Measurements from ENCODE around the gene SYPL1.
A peak's percentile ranks its signal among the peaks of the same experiment; 100 is the strongest.

The SYPL1 gene

DNA sequence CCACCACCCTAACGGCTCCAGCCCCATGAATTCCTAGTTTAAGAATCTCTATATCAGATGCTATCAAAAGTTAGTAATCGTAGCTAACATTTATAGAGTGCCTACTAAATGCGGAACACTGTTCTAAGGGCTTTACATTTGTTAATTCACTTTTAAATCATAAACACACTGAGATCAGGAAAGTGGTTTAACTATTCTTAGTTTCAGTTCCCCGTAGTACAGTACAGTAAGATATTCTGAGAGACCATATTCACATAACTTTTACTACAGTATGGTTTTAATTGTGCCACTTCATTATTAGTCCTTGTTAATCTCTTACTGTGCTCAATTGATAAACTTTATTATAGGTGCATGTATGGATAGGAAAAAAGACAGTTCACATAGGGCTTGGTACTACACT lies 22.5 kb downstream of the SYPL1 start:
- DNase-seq, result no peak

GRCh38 chr7:106088014-106088413 lies 24.1 kb downstream of the SYPL1 start:
- DNase-seq, result no peak

- DNase-seq, result no peak
These were observed 26.1 kb downstream of the SYPL1 start for GRCh38 chr7:106086062-106086461.

GRCh38 chr7:106085015-106085414 lies 27.1 kb downstream of the SYPL1 start:
- no peak for DNase-seq

GRCh38 chr7:106083717-106084116 lies 28.4 kb downstream of the SYPL1 start:
- no peak for DNase-seq

DNA sequence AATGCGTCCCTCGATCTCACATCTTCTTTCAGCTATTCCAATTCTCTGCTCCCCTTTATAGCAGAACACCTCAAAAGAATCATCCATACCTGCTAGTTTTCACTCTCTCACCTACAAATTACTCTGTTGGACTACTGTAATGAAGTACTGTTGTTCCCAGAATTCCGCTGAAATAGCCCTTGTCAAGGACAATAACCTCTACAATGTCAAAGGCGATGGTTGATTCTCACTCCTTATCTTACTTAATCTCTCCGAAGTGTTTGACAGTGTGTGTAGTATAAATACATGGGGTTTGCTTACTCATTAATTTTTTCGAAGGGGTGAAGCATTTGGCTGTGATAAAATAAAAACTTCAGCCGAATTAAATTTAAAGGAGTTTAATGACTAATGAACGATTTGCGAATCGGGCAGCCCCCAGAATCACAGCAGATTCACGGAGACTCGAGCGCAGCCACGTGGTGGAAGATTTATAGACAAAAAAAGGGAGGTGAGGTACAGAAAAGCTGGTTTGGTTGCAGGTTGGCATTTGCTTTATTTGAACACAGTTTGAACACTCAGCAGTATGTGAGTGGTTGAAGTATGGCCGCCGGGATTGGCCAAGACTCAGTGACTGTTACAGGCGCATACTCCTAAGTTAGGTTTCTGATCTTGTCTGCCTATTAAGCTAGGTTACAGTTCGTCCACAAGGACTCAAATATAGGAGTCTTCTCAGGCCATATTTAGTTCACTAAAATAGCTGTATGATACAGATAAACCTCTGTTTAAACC lies 29.8 kb downstream of the SYPL1 start:
- no peak for DNase-seq

GRCh38 chr7:106080300-106080987 lies 31.7 kb downstream of the SYPL1 start:
- DNase-seq, result no peak

GRCh38 chr7:106076537-106076936 lies 35.6 kb downstream of the SYPL1 start:
- DNase-seq, result no peak

GRCh38 chr7:106075937-106076336 lies 36.2 kb downstream of the SYPL1 start:
- DNase-seq, result peak in 1 of 2 donors; percentile 41

DNA sequence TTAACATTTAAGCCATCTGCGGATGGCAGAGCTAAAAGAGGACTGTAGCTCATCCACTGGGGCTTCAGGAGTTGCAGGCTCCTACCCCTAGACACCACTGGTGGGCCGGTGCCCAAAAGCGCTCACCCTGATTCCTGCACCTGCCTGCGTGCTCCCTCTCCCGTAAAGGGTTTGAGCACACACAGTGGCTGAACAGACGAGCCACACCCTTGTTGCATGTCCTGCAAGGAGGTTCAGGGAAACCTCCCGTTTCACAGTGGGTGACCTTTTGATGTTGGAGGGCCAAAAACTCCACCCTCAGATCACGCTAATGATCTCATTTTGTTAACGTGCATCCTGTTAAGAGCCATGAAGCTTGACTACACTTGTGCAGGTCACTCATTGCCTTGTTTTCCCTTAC lies 37.9 kb downstream of the SYPL1 start:
- no peak for DNase-seq

GRCh38 chr7:106073701-106074100 lies 38.4 kb downstream of the SYPL1 start:
- DNase-seq, result no peak

GRCh38 chr7:106072715-106073091 lies 39.4 kb downstream of the SYPL1 start:
- no peak for DNase-seq

DNA sequence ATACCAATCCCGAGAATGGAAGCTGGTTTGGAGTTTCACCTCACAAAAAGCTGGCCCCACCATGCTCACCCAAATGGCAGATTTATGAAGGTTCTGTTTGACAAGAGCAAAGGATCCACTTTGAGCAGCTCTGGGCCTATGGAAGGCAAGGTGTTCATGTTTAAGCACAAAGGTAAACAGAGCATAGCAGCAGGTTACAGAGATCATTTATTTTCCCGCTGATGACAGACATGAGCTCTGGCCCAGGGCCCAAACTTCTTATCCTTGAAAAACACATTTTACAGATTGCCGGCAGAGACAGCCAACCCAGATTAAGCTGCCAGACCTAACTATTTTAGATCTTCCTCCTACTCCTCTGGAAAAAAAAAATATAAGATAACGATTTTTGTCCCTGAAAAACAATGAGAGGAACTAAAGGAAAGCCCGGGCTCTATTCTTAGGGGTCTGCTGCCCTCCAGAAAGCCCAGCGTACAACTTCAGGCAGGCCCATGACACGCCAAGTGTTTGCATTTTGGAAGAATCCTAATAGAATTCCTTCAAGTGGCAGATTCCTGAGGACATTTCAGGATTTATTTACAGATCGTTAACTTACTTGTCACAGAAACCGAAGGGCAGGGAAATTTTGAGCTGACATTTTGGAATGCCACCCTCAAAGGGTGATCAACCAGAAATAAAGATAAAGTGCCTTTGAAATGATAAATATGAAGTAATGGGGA lies 40.0 kb downstream of the SYPL1 start:
- no peak for DNase-seq

GRCh38 chr7:106071356-106071998 lies 40.6 kb downstream of the SYPL1 start:
- DNase-seq, result no peak

GRCh38 chr7:106070567-106071254 lies 41.4 kb downstream of the SYPL1 start:
- DNase-seq, result no peak

GRCh38 chr7:106070201-106070551 lies 41.9 kb downstream of the SYPL1 start:
- DNase-seq, result no peak

DNA sequence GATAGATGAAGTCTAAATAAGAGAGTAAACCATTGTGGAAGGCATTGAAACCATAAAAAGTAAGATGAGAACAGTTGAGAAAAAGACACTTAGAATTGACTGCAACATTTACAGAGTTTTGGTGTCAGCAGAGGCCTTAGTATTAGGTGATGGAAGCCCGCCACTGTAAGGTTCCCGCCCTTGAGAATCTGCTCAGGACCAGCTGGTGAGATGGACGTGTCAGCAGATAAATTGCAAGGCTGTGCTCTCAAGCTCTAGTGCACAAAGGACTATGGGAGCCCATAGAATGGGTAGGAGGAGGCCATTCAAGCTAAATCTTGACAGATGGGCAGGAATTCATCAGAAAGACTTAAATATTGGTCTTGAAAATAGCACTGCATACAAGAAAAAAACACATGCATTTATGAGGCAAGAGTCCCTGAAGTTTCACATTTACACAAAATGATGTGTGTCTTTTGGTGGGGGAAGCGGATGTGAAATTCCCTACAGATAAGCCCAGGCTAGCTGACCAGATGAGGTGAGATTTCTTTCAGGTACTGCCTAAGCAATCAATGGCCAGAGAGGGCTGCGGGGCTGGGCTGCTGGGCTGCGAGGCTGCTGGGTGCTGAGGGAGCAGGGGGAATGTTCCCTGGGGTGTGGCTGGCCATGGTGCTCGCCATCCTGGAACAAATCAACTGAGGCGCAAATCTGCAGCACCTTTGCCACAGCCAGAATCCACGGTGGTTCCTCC lies 42.5 kb downstream of the SYPL1 start:
- DNase-seq, result no peak

GRCh38 chr7:106068986-106069385 lies 43.1 kb downstream of the SYPL1 start:
- DNase-seq, result no peak

DNA sequence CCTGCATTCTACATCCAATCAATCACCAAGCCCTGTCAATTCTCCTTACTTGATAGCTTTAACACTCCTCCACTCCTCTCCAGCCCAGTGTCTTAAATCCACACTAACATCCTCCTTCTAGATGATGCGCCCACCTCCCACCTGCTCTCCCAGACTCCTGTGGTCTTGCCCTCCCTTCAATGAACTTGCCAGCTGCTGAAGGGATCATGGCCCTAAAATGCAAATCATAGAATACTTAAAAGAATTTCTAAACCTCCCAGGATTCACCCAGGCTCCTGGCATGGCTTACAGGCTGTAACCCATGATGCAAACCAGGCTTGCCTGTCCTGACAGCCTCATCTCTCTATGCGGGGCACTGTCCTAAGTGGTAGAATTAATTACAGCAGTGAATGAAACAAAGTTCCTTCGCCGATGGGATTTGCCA lies 43.6 kb downstream of the SYPL1 start:
- no peak for DNase-seq

DNA sequence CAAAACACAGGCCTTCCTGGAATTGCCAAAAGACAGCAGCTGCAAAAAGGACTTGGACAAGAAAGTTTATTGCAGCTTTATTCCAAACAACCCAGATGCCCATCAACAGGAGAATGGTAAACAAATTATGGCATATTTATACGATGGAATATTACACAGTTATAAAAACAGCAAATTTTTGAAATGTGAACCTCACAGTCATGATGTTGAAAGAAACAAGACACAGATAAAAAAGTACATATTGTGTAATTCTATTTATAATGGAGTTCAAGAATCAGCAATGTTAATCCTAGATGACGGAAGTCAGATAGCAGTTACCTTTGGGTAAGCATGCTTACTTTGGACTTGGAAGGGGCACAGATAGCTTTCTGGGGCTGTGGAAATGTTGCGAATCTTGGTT lies 44.4 kb downstream of the SYPL1 start:
- no peak for DNase-seq

- no peak for DNase-seq
These were observed 46.3 kb downstream of the SYPL1 start for GRCh38 chr7:106065575-106066500.

Measured in hippocampal formation (tissue), 2 donors.